HG02884 (cell line): ENCODE results near the gene CERT1.

ENCODE experiments used
- ATAC-seq: cut with Tn5 transposase; IDR thresholded peaks from one replicate; pipeline ENCODE4 v1.9.1; 2021; ENCODE audit warnings: mild to moderate bottlenecking, moderate library complexity; ENCODE audit not compliant: unreplicated experiment

CERT1 gene

GRCh38 chr5:75473463-75473862, 38.0 kb downstream of the CERT1 start:
- no peak for ATAC-seq

GRCh38 chr5:75472973-75473372, 38.5 kb downstream of the CERT1 start:
- no peak for ATAC-seq

GRCh38 chr5:75471193-75471592, 40.2 kb downstream of the CERT1 start:
- no peak for ATAC-seq

- no peak for ATAC-seq
These were observed 42.4 kb downstream of the CERT1 start for GRCh38 chr5:75469017-75469416.

DNA sequence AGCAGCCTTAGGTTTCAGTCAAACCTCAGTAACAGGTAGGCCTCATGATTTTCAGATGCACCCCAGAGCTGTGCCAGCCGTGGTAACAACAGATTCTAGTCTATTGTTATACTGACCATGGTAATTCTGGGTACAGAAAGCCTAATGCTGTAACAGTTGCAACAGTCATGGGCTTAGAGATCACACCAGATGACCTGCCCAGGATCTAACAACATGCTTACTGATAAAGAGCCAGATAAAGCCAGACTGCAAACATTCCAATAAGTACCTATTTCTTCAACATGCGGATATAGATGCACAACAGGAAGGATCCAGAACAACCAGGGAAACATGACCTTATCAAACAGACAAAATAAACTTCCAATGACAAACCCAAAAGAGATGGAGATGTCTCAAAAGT, 42.8 kb downstream of the CERT1 start:
- no peak for ATAC-seq

GRCh38 chr5:75466006-75466716, 45.3 kb downstream of the CERT1 start:
- no peak for ATAC-seq

DNA sequence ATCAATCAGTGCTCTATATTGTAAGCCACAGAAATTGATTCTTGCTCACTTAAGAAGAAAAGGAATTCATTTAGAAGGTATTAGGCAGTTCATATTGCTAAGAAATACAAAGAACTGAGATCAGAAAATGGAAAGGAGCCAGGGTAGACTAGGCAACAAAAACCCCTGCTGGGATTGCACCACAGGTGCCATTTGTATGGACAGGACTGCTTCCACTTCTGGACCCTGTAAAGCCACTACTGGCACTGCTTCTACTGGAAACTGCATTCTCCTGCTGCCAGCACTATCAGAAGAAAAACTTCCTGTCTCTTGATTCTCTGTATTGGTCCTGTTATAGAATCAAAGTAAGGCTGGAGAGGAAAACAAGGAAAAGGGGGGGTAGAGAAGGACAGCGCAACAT, 45.9 kb downstream of the CERT1 start:
- ATAC-seq = no peak

GRCh38 chr5:75463726-75464125, 47.7 kb downstream of the CERT1 start:
- no peak for ATAC-seq

- ATAC-seq = no peak
These were observed 49.8 kb downstream of the CERT1 start for GRCh38 chr5:75461679-75462078.

- no peak for ATAC-seq
These were observed 50.4 kb downstream of the CERT1 start for GRCh38 chr5:75460942-75461610.

- ATAC-seq = no peak
These were observed 50.9 kb downstream of the CERT1 start for GRCh38 chr5:75460532-75460931.

DNA sequence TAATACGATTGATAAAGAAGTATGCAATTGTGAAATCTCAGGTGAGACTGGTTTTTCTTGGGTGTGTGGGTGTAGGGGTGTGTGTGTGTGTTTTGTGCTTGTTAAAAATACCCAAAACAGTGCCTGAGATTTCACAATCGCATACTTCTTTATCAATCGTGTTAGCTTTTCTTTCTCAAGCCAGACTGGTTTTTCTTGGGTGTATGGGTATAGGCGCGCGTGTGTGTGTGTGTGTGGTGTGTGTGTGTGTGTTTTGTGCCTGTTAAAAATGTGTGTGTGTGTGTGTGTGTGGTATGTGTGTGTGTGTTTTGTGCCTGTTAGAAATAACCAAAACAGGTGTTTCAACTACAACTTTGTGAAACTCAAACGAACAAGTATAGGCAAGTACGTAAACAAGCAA, 53.7 kb downstream of the CERT1 start:
- no peak for ATAC-seq

GRCh38 chr5:75457161-75457560, 54.3 kb downstream of the CERT1 start:
- no peak for ATAC-seq

DNA sequence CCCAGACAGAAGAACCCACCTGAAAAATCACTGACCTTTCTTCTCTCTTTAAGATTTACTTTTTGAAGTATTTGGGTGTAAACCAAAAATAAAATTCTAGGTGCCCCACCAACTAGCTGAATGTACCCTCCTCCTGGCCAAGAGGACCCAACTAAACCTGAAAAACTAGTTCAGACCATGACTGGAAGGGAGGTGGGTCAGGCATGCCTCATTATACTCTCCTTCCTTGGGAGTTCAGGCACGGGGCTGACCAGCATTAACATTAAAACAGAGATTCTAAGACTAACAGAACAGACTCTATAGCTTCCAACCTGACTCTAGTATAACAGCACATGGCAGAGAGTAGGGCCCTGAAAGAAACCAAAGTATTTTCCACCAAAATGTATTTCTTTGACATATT, 61.4 kb downstream of the CERT1 start:
- no peak for ATAC-seq

DNA sequence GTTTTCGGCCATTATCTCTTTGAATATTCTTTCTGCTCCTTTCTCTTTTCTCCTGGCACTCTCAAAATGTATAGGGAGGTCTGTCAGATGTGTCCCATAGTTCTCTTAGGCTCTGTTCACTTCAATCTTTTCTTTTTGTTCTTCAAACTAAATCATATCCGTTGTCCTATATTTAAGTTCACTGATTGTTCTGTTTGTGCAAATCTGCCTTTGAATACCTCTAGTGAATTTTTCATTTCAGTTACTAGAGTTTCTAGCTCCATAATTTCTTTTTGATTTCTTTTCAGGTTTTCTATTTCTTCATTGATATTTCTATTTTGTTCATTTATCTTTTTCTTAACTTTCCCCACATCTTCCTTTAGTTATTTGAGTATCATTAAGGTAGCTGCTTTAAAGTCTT, 65.4 kb downstream of the CERT1 start:
- no peak for ATAC-seq

DNA sequence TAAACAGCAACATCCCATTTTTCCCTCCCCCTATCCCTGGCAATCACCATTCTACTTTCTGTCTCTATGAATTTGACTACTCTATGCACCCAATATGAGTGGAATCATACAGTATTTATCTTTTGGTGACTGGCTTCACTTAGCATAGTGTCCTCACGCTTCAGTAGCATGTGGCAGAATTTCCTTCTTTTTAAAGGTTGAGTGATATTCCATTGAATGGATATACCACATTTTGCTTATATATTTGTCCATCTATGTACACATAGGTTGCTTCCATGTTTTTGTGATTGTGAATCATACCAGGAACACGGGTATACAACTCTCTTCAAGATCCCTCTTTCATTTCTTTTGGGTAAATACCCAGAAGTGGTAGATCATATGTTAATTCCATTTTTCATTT, 69.9 kb downstream of the CERT1 start:
- ATAC-seq = no peak

DNA sequence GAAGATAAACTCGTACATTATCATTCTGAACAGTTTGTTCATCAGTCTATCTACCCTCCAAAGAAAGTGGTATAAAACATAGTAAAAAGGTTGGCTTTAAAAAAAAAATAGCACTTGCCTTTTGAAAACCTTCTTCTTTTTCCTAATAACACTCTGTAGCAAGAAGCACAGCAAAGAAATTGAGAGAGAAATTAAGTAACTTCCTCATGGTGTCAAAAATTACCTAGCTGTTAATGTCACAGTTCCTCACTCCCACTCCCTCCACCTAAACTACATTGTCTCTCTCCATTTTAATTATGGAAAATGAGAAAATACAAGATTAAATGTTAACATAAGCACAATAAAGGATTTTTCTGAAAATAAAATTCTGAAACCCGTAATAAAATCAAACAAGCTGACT, 72.2 kb downstream of the CERT1 start:
- no peak for ATAC-seq

- no peak for ATAC-seq
These were observed 72.7 kb downstream of the CERT1 start for GRCh38 chr5:75438722-75439121.

DNA sequence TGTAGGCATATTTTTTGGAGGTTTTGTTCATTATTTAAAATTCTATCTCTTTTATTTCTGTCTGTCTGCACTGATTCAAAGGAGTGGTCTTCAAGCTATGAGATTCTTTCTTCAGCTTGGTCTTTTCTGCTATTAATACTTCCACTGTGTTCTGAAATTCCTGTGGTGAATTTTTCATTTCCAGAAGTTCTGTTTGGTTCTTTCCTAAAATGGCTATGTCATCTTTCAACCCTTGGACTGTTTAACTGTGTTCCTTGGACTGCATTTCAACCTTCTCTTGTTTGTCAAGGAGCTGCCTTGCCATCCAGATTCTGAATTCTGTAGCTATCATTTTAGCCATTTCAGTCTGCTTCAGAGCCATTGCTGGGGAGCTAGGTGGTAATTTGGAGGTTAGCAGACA, 76.3 kb downstream of the CERT1 start:
- no peak for ATAC-seq

GRCh38 chr5:75433814-75434506, 77.5 kb downstream of the CERT1 start:
- ATAC-seq = no peak

DNA sequence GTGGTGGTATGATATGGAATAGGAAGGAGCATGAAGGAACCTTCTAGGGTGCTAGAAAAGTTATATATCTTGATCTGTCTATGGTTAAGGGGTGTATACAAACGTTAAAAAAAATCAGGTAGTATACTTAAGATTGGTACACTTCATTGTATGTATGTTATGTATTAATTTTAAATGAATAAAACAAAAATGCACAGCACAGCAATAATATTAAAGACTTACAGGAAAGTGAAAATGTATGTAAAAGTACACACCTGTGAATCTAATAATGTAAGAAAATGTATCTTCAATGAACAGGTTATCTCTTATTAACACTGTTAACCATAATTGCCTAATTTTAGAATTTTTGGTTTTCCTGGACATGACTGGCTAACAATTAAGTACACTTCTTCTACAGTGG, 97.2 kb downstream of the CERT1 start:
- ATAC-seq = no peak
